OCI-LY7 (cell line): ENCODE results near the gene IL1RAPL1. TPM values are rescaled to one million over a fixed set of nuclear protein-coding genes. Genes with fewer than 3 reads are reported as not detected.
"Not testable (repeated sequence)": the region's sequence is repeated elsewhere in the genome, so short reads cannot be mapped to it uniquely, and the experiment has no call there.

Source experiments
- BruUV-seq: library from RNA; stranded (reverse); fragments of 400-500 nt; replicated peaks from 2 replicates; lab custom pipeline; 2021; lab: Mats Ljungman, UMichigan
- CTCF ChIA-PET: fragments of 300-600 bp; sonication (Branson Sonifier 250); formaldehyde crosslinking; loops from one replicate; lab custom pipeline; 2022; ENCODE audit warnings: antibody characterized with exemption; ENCODE audit not compliant: unreplicated experiment; lab: Charles Lee
- POLR2A ChIA-PET: fragments of 300-600 bp; sonication (Branson Sonifier 250); formaldehyde crosslinking; loops from one replicate; lab custom pipeline; 2022; ENCODE audit warnings: antibody characterized with exemption; lab: Charles Lee
- DNase-seq: peaks from one replicate; pipeline ENCODE4 v3.0.0-alpha.2; 2015; ENCODE audit warnings: low spot score
- H2AFZ ChIP-seq: fragments of 200-600 bp; sonication (generic), shearing (Covaris generic); 2 replicates; pipeline ENCODE4 v1.6.1; 2014; ENCODE audit warnings: mild to moderate bottlenecking, antibody characterized with exemption, low read length, moderate library complexity
- H3K27ac ChIP-seq: fragments of 200-600 bp; sonication (generic); 2 replicates; pipeline ENCODE4 v1.5.1; 2014; ENCODE audit warnings: mixed run types, low read depth, mild to moderate bottlenecking, moderate library complexity, low read length, inconsistent platforms; ENCODE audit not compliant: poor library complexity, severe bottlenecking
- H3K36me3 ChIP-seq: fragments of 200-600 bp; sonication (generic); 2 replicates; pipeline ENCODE4 v1.6.1; 2014; ENCODE audit warnings: mild to moderate bottlenecking, antibody characterized with exemption, low read length, moderate library complexity, mixed read lengths; ENCODE audit not compliant: insufficient read depth
- H3K4me1 ChIP-seq: fragments of 200-600 bp; sonication (generic); 2 replicates; pipeline ENCODE4 v1.5.1; 2014; ENCODE audit warnings: mild to moderate bottlenecking, low read length; ENCODE audit not compliant: insufficient read depth, poor library complexity, severe bottlenecking
- H3K4me2 ChIP-seq: fragments of 200-600 bp; sonication (generic); 2 replicates; pipeline ENCODE4 v1.6.1; 2014; ENCODE audit warnings: mild to moderate bottlenecking, low read length
- H3K4me3 ChIP-seq: fragments of 200-600 bp; sonication (generic); 2 replicates; pipeline ENCODE4 v1.5.1; 2014; ENCODE audit warnings: mild to moderate bottlenecking, low read depth, low read length; ENCODE audit not compliant: poor library complexity, severe bottlenecking
- H3K79me2 ChIP-seq: fragments of 200-600 bp; sonication (generic); 2 replicates; pipeline ENCODE4 v1.6.1; 2016; ENCODE audit warnings: low read depth, mild to moderate bottlenecking, low read length, moderate library complexity, mixed read lengths; ENCODE audit not compliant: insufficient read depth
- H3K9me2 ChIP-seq: fragments of 200-600 bp; sonication (generic); 2 replicates; pipeline ENCODE4 v1.6.1; 2016; ENCODE audit warnings: mild to moderate bottlenecking, low read length, mixed read lengths; ENCODE audit not compliant: insufficient read depth
- H3K9me3 ChIP-seq: fragments of 200-600 bp; sonication (generic); 2 replicates; pipeline ENCODE4 v1.6.1; 2014; ENCODE audit warnings: mild to moderate bottlenecking, mixed run types, low read length, mixed read lengths
- H4K20me1 ChIP-seq: fragments of 200-600 bp; sonication (generic); 2 replicates; pipeline ENCODE4 v1.6.1; 2014; ENCODE audit warnings: mild to moderate bottlenecking, antibody characterized with exemption, low read length, moderate library complexity, mixed read lengths; ENCODE audit not compliant: insufficient read depth
- EZH2phosphoT487 ChIP-seq: fragments of 200-600 bp; sonication (generic); IDR thresholded peaks from 2 replicates; pipeline ENCODE4 v1.6.1; 2018; ENCODE audit warnings: low read depth, borderline replicate concordance, mild to moderate bottlenecking, mixed run types, antibody characterized with exemption, low read length, moderate library complexity, mixed read lengths
- intact Hi-C: fragments of 100-400 bp; cut with micrococcal nuclease; formaldehyde crosslinking; loops from one replicate; pipeline ENCODE4 v1.10.0; 2022; ENCODE audit not compliant: unreplicated experiment
- total RNA-seq, 2 experiments: library from RNA; depleted of rRNA in 1 of 2; stranded (reverse); fragments of >200 nt in 1 of 2; shearing (Covaris generic) in 1 of 2; gene quantifications; 2 replicates each; pipeline ENCODE4 v1.2.3, GENCODE V29; 2014 to 2022
- TF ChIP-seq, protein P1 (sequence below): fragments of 200-600 bp; sonication (generic); conservative IDR thresholded peaks from 2 replicates; pipeline ENCODE4 v1.5.1; 2014; ENCODE audit warnings: mild to moderate bottlenecking, antibody characterized with exemption, low read length, moderate library complexity, mixed read lengths

IL1RAPL1 gene
- total RNA-seq, 2 experiments from 2014 or later = not detected

DNA sequence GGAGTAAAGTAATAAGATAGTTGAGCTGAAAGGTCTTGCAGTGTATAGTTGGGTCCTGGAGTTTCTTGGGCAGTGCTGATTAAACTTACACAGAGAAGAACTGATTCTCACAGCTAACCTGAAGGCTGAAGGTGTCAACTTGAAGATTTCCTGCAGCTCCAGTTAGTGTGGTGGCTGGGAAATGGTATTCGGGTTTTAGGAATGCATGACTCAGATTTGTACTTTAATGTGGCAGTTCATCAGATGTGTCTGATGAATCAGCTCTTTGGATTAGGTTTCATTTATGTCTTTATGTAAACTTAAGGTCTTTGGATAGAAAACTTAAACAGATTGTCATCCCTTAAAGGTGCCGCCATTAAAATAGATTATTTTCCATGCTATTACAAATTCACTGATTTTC, 200.0 kb downstream of the IL1RAPL1 start:
- no peak for TF ChIP-seq EZH2phosphoT487
- TF ChIP-seq, protein P1, sequence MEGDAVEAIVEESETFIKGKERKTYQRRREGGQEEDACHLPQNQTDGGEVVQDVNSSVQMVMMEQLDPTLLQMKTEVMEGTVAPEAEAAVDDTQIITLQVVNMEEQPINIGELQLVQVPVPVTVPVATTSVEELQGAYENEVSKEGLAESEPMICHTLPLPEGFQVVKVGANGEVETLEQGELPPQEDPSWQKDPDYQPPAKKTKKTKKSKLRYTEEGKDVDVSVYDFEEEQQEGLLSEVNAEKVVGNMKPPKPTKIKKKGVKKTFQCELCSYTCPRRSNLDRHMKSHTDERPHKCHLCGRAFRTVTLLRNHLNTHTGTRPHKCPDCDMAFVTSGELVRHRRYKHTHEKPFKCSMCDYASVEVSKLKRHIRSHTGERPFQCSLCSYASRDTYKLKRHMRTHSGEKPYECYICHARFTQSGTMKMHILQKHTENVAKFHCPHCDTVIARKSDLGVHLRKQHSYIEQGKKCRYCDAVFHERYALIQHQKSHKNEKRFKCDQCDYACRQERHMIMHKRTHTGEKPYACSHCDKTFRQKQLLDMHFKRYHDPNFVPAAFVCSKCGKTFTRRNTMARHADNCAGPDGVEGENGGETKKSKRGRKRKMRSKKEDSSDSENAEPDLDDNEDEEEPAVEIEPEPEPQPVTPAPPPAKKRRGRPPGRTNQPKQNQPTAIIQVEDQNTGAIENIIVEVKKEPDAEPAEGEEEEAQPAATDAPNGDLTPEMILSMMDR = no peak
- POLR2A ChIA-PET = no interaction called here
- H3K36me3 ChIP-seq = no peaks in the 10 kb centered on the region
- BruUV-seq = no TSS peak
- CTCF ChIA-PET = no interaction called here
- no peaks in the 10 kb centered on the region for H3K4me1 ChIP-seq
- H3K4me2 ChIP-seq = no peak overlapping the region
- no peaks in the 10 kb centered on the region for H3K9me2 ChIP-seq
- H3K4me3 ChIP-seq = no peak overlapping the region
- H3K9me3 ChIP-seq = no peaks in the 10 kb centered on the region
- no peak overlapping the region for H2AFZ ChIP-seq
- no peak for DNase-seq
- no peaks in the 10 kb centered on the region for H4K20me1 ChIP-seq
- no peak overlapping the region for H3K27ac ChIP-seq
- intact Hi-C loops = no loop called here
- H3K79me2 ChIP-seq = no peaks in the 10 kb centered on the region

DNA sequence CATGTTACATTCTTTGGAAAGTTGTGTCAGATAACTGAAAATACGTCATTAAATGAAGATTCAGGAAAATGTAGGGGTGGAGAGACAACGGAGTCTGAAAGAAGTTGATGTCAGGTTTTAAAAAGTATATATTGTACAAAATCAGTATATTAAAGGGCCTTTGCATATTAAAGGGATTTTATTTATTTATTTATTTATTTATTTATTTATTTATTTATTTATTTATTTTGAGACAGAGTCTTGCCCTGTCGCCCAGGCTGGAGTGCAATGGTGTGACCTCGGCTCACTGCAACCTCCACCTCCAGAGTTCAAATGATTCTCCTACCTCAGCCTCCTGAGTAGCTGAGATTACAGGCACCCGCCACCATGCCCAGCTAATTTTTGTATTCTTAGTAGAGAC, 213.4 kb downstream of the IL1RAPL1 start:
- H3K27ac ChIP-seq, H2AFZ ChIP-seq, intact Hi-C loops, CTCF ChIA-PET, H3K4me1 ChIP-seq, H3K9me2 ChIP-seq, H4K20me1 ChIP-seq, POLR2A ChIA-PET, DNase-seq, H3K4me3 ChIP-seq, BruUV-seq, H3K4me2 ChIP-seq, H3K36me3 ChIP-seq, H3K9me3 ChIP-seq, H3K79me2 ChIP-seq: not testable (repeated sequence)

DNA sequence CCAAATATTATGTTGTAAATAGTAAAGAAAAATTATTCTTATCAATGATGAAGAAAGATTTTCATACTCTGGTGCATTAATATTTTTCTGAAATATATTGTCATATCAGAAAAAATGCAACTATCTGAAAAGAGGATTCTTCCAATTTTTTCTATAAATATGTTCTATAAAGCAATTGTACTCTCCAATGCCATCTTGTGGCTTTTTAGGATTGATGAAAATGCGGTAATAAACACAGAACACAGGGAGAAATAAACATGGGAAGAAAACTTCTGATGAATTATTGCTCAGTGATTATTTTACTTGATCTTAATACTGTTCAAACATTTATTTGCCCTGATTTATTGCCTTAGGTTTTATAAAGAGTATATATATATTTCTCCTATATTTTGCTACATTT, 215.4 kb downstream of the IL1RAPL1 start:
- Histone ChIP-seq H3K4me1 (no peaks in the 10 kb centered on the region), H4K20me1 (no peaks in the 10 kb centered on the region), H3K9me2 (no peaks in the 10 kb centered on the region), H3K9me3 (no peaks in the 10 kb centered on the region), H3K36me3 (no peaks in the 10 kb centered on the region), H2AFZ (no peak overlapping the region), H3K27ac (no peak overlapping the region), H3K4me2 (no peak overlapping the region), H3K4me3 (no peak overlapping the region), H3K79me2 (no peaks in the 10 kb centered on the region)
- POLR2A ChIA-PET = no interaction called here
- no TSS peak for BruUV-seq
- TF ChIP-seq EZH2phosphoT487 = no peak
- intact Hi-C loops = no loop called here
- CTCF ChIA-PET = no interaction called here
- no peak for DNase-seq

DNA sequence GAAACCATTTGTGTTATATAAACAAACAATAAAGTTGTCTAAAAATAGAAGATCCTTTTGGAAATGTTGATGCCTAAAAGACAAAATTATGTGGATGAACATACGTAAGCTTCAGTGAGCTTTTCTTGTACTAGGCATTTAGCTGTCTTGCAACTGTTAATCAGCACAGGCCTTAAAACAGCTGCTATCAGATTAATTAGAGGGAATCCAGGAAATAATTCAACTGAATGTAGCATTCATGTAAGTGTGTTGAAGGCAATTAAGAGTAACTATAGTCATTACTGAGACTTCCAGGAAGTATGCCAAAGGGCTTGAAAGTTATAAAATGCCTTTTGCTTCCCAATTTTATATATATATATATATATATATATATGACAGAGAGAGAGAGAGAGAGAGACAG, 248.7 kb downstream of the IL1RAPL1 start:
- intact Hi-C loops = no loop called here
- Histone ChIP-seq H3K4me3 (no peak overlapping the region), H3K4me2 (no peak overlapping the region), H3K9me2 (no peaks in the 10 kb centered on the region), H3K27ac (no peak overlapping the region), H3K4me1 (no peaks in the 10 kb centered on the region), H3K36me3 (no peaks in the 10 kb centered on the region), H4K20me1 (no peaks in the 10 kb centered on the region), H3K79me2 (no peaks in the 10 kb centered on the region), H3K9me3 (no peaks in the 10 kb centered on the region), H2AFZ (no peak overlapping the region)
- ChIA-PET POLR2A (no interaction called here), CTCF (no interaction called here)
- no peak for DNase-seq
- no TSS peak for BruUV-seq
- TF ChIP-seq, protein P1 = no peak
- TF ChIP-seq EZH2phosphoT487 = no peak
